Right lobe of liver (tissue), 6 donors: ENCODE data around the gene TM9SF3. TPM values are rescaled to one million over a fixed set of nuclear protein-coding genes. Genes with fewer than 3 reads are reported as not detected.

Source experiments
- ATAC-seq, 4 donors: fragments of 200-7000 bp; cut with Tn5 transposase; one replicate each; pipeline ENCODE4 v1.9.1; 2020; ENCODE audit warnings: mild to moderate bottlenecking in 4 of 4, moderate library complexity in 4 of 4
- DNase-seq, 3 donors: peaks; one replicate each; pipeline ENCODE4 v3.0.0-alpha.2; 2020
- H3K27ac ChIP-seq, 3 donors: fragments of 200-600 bp; one replicate each; pipeline ENCODE4 v1.8.0; 2022
- H3K27me3 ChIP-seq, 2 donors: fragments of 200-600 bp; one replicate each; pipeline ENCODE4 v1.8.0; 2022
- H3K36me3 ChIP-seq, 4 donors: fragments of 200-600 bp; sonication (generic) in 1 of 4; one replicate each; pipeline versions ENCODE4 v1.5.1 to v1.8.0; 2017 to 2022; ENCODE audit warnings: control low read depth in 1 of 4
- H3K4me1 ChIP-seq, 4 donors: fragments of 200-600 bp; sonication (generic) in 1 of 4; one replicate each; pipeline versions ENCODE4 v1.5.1 to v1.8.0; 2017 to 2022; ENCODE audit warnings: control low read depth in 1 of 4
- H3K4me3 ChIP-seq, 3 donors: fragments of 200-600 bp; one replicate each; pipeline ENCODE4 v1.8.0; 2022
- H3K9me3 ChIP-seq, 4 donors: fragments of 200-600 bp; sonication (generic) in 1 of 4; one replicate each; pipeline versions ENCODE4 v1.5.1 to v1.8.0; 2017 to 2022; ENCODE audit warnings: control low read depth in 1 of 4
- WGBS: methylation state at CpG from one replicate; pipeline ENCODE4 v1.1.6; 2018; ENCODE audit warnings: low coverage, low lambda C conversion rate; ENCODE audit not compliant: insufficient coverage; ENCODE audit errors: missing lambda C conversion rate; 5-methylcytosine and 5-hydroxymethylcytosine counted together
- intact Hi-C, 2 donors: fragments of 100-400 bp; cut with DNase I; formaldehyde crosslinking; loops; one replicate each; pipeline versions ENCODE4 v1.11.2 to v1.14.1; 2022
- small RNA-seq, 2 experiments: library from RNA; depleted of rRNA; stranded (forward); fragments of <200 nt; gene quantifications; one replicate each; pipeline ENCODE3, GENCODE V24; 2016
- total RNA-seq, 6 experiments: library from RNA; depleted of rRNA in 2 of 6; stranded (reverse); fragments of >200 nt in 2 of 6; fragmentation: NEBNext Ultra II Directional in 3 of 6; extraction: Animal tissue kit (Norgen Biotek cat#: 25700) in 3 of 6; gene quantifications; one replicate each; pipeline versions ENCODE4 v1.1.0 to v1.2.4, GENCODE V29; 2016 to 2023
- TF ChIP-seq, protein P1 (sequence below), 4 donors: fragments of 200-600 bp in 3 of 4; fragments of 450-650 bp in 1 of 4; IDR thresholded peaks; one replicate each; pipeline versions ENCODE4 v1.5.1 to v1.8.0; 2016 to 2022; ENCODE audit warnings: antibody characterized with exemption in 4 of 4, mild to moderate bottlenecking in 2 of 4
- donor health status: DM: no; HTN: yes; CAD: no.
- donor health status: DM: no; HTN: no; CAD: no.
- donor health status: DM: no; HTN: no; CAD: no.
- donor health status: DM: no; HTN: yes; CAD: no.
- donor health status: DM: no; HTN: yes; CAD: no.

TM9SF3 gene
- total RNA-seq, 6 experiments from 2014 or later: 45.0 to 96.6 (median 71.8) TPM

DNA sequence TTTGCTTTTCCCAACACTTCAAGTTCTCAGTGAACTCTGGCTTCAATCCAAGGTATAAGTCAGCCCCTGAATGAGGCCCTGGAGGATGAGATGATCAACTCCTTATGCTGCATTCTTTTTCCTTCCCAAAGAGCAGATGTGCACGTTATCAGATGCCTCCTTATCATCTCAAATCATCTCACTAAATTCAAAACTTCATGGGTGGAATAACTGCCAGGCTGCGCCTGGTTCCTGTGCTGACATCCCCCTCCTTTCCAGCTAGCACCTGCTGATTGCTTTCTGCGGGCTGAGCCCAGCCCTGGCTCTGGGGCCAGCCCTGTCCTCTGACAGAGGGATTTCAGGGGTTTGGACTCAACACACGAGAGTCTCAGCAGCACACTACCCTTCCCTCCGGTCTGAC is 118.0 kb downstream of the TM9SF3 start:
- no peak for ATAC-seq
- Histone ChIP-seq H3K4me3 (no peak overlapping the region), H3K27ac (no peak overlapping the region), H3K9me3 (no peaks in the 10 kb centered on the region), H3K27me3 (no peaks in the 10 kb centered on the region), H3K4me1 (no peaks in the 10 kb centered on the region), H3K36me3 (no peaks in the 10 kb centered on the region)
- WGBS: 19% methylated on average over 4 of the region's 5 CpGs
- no peak for DNase-seq
- intact Hi-C loops: no loop called here
- TF ChIP-seq, protein P1, sequence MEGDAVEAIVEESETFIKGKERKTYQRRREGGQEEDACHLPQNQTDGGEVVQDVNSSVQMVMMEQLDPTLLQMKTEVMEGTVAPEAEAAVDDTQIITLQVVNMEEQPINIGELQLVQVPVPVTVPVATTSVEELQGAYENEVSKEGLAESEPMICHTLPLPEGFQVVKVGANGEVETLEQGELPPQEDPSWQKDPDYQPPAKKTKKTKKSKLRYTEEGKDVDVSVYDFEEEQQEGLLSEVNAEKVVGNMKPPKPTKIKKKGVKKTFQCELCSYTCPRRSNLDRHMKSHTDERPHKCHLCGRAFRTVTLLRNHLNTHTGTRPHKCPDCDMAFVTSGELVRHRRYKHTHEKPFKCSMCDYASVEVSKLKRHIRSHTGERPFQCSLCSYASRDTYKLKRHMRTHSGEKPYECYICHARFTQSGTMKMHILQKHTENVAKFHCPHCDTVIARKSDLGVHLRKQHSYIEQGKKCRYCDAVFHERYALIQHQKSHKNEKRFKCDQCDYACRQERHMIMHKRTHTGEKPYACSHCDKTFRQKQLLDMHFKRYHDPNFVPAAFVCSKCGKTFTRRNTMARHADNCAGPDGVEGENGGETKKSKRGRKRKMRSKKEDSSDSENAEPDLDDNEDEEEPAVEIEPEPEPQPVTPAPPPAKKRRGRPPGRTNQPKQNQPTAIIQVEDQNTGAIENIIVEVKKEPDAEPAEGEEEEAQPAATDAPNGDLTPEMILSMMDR (IDR thresholded peaks at IDR 0.05): no peak

Small RNA genes lying within 50 kb of the gene (small RNA-seq; reads per million reads assigned to genes)
- gene RNA5SP324: 0 to 0.10 reads per million in 2 experiments

Other genes with a start within 250 kb of the TM9SF3 start
- not detected for gene OPALIN, start 228.0 kb downstream of the TM9SF3 start, total RNA-seq
- gene TLL2, start 73.1 kb downstream of the TM9SF3 start, total RNA-seq: under 1 TPM in 2 of 6 experiments, not detected in 4; 0.11 to 0.14 TPM
- 100 to 1,000 TPM in 4 of 6 experiments, 10 to 100 TPM in 2; 36.2 to 197 (median 141) TPM for gene PIK3AP1, start 133.5 kb upstream of the TM9SF3 start, total RNA-seq
- gene LCOR, start 245.3 kb upstream of the TM9SF3 start, total RNA-seq: 10 to 100 TPM in 5 of 6 experiments, 1 to 10 TPM in 1; 8.6 to 16.3 (median 12.9) TPM